RWPE1 (cell line): ENCODE measurements around the gene PPFIBP1.
A peak's percentile ranks its signal among the peaks of the same experiment; 100 is the strongest.
"Not testable (repeated sequence)": the region's sequence is repeated elsewhere in the genome, so short reads cannot be mapped to it uniquely, and the experiment has no call there.

Source experiments
- CTCF ChIA-PET: fragments of 350-600 bp; sonication (Branson Sonifier 250); formaldehyde crosslinking; extraction: SDS; loops from one replicate; lab custom pipeline; 2021; lab: Yijun Ruan, JAX
- POLR2A ChIA-PET: fragments of 400-600 bp; formaldehyde crosslinking; extraction: SDS; loops from one replicate; lab custom pipeline; 2020; ENCODE audit warnings: antibody characterized with exemption; ENCODE audit not compliant: low non-redundant PET; lab: Yijun Ruan, JAX
- DNase-seq: peaks from one replicate; pipeline ENCODE4 v3.0.0; 2012; ENCODE audit warnings: low spot score
- H3K27ac ChIP-seq: fragments of 450-650 bp; 2 replicates; pipeline ENCODE4 v1.5.1; 2017
- CTCF ChIP-seq: fragments of 450-650 bp; conservative IDR thresholded peaks from 2 replicates; pipeline ENCODE4 v1.5.1; 2017; ENCODE audit warnings: low read depth, mild to moderate bottlenecking

PPFIBP1 gene

DNA sequence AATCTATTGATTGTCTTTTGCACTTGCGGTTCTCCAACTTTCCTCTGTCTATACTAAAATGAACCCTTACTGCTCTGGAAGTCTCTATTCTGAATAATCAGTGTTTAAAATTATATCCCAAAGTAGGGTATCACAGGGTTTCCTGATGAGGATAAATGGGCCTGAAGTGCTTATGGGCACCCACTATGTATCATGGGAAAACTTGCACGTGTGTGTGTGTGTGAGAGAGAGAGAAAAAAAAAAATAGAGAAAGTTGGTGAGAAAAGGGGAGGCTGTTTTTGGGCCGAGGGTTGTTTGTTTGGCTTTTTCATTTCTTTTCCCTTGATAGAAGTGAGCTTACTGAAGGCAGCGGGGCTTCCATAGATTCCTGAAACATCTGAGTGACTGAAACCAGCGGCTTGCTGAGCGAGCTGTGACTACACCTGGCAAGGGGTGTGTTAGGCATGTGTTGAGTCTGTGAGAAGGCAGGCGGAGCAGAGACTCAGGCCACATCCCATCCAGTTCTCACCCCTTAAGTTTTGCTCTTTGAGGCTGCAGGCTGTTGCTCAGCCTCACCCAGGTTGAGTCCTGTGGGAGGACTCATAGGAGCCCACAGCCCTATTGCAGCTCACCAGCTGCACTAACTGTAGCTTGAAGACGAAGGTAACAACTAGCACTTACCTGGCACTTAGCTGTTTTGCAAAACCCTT is 17.2 kb downstream of the PPFIBP1 start:
- POLR2A ChIA-PET = no interaction called here
- no peak for TF ChIP-seq CTCF
- DNase-seq = no peak
- peak overlapping the region; percentile 47; the same call in 1 of the 2 replicates for H3K27ac ChIP-seq
- CTCF ChIA-PET = interaction anchor here (0.9 kb wide), 1 partner anchor 105 kb away, joined by 3 read pairs; no protein-coding TSS in a partner anchor

- DNase-seq = peak; percentile 67
- H3K27ac ChIP-seq = no peak overlapping the region
- TF ChIP-seq CTCF = no peak
- CTCF ChIA-PET = interaction anchor here (0.8 kb wide), 1 partner anchor 11 kb away, joined by 3 read pairs; no protein-coding TSS in a partner anchor
- POLR2A ChIA-PET = no interaction called here
Observed at GRCh38 chr12:27542628-27543027, 18.6 kb downstream of the PPFIBP1 start.

- H3K27ac ChIP-seq, POLR2A ChIA-PET, CTCF ChIA-PET, DNase-seq: not testable (repeated sequence)
Observed at GRCh38 chr12:27544858-27545257, 20.9 kb downstream of the PPFIBP1 start.

GRCh38 chr12:27545665-27546064 is 21.7 kb downstream of the PPFIBP1 start:
- no peak for TF ChIP-seq CTCF
- POLR2A ChIA-PET = no interaction called here
- H3K27ac ChIP-seq = no peak overlapping the region

GRCh38 chr12:27547592-27547991 is 23.6 kb downstream of the PPFIBP1 start:
- no peak for DNase-seq
- ChIA-PET POLR2A (no interaction called here), CTCF (interaction anchor here (0.6 kb wide), 1 partner anchor 33 kb away, joined by 5 read pairs; no protein-coding TSS in a partner anchor)
- no peak for TF ChIP-seq CTCF
- H3K27ac ChIP-seq = peak overlapping the region; percentile 63

More at GRCh38 chr12:27545665-27546064, 21.7 kb downstream of the PPFIBP1 start:
- DNase-seq = no peak
- CTCF ChIA-PET = no interaction called here

DNA sequence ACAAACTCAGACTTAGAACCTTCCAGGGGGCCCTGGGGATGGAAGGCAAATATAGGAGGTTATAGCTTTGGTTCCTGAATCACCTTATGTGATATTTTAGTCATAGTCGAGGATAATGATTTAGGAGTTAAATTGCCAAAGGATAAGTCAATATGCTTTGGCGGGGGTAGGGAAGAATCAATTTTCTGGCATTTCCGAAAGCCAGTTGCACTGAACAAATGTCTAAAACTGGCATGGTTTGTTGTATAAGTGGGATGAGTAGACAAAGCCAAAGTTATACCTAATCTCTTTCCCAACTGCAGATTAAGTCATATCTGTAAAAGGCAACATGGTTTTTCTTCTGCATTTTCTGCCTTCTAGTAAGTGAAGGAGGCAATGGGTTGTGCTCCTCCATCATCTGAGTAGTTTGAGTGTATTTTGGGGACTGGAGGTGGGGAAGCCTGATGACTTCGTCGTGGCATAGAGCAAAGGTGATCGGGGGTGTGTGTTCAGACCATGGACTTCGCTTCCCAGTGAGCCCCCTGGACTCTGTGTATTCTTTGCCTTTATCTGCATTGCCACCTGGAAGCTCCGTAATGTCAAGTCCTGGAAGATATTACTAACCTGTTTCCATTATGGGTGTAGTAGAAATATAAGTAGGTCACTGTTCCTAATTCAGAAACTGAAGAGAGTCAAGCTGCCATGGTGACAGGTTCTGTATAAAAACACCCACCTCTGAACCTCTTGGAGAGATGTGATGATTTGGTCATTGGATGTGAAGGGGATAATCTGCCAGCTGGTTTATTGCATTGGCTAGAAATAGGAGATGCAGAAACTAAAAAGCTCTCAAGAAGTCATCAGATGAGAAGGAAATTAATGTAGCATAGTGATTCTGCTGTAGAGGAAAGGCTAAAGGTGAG is 24.5 kb downstream of the PPFIBP1 start:
- no peak for DNase-seq
- CTCF ChIA-PET = interaction anchor here (0.5 kb wide), 1 partner anchor 552 kb away, joined by 6 read pairs; no protein-coding TSS in a partner anchor
- POLR2A ChIA-PET = no interaction called here
- H3K27ac ChIP-seq = peak overlapping the region; percentile 80
- no peak for TF ChIP-seq CTCF
